Upper lobe of left lung (tissue), 4 donors: ENCODE measurements around the gene SLC7A10.

Source experiments
- POLR2A ChIP-seq, 4 donors: fragments of 450-650 bp; IDR thresholded peaks; one replicate each; pipeline ENCODE4 v1.5.1; 2016 to 2017; ENCODE audit warnings: antibody characterized with exemption in 4 of 4, mild to moderate bottlenecking in 2 of 4
- POLR2AphosphoS5 ChIP-seq, 2 donors: sonication (generic); formaldehyde crosslinking; IDR thresholded peaks; one replicate each; pipeline ENCODE4 v1.5.1; 2017; ENCODE audit warnings: antibody characterized with exemption in 2 of 2
- TF ChIP-seq, protein P1 (sequence below), 6 experiments: fragments of 450-650 bp in 4 of 6; fragments of 200-600 bp in 2 of 6; sonication (generic) in 2 of 6; IDR thresholded peaks; one replicate each; pipeline ENCODE4 v1.5.1; 2016 to 2019; ENCODE audit warnings: antibody characterized with exemption in 6 of 6

GRCh38 chr19:33250500-33250899 lies 24.9 kb upstream of the SLC7A10 start:
- TF ChIP-seq POLR2A (IDR thresholded peaks at IDR 0.05) (no peak), POLR2AphosphoS5 (IDR thresholded peaks at IDR 0.05) (no peak)
- TF ChIP-seq, protein P1, sequence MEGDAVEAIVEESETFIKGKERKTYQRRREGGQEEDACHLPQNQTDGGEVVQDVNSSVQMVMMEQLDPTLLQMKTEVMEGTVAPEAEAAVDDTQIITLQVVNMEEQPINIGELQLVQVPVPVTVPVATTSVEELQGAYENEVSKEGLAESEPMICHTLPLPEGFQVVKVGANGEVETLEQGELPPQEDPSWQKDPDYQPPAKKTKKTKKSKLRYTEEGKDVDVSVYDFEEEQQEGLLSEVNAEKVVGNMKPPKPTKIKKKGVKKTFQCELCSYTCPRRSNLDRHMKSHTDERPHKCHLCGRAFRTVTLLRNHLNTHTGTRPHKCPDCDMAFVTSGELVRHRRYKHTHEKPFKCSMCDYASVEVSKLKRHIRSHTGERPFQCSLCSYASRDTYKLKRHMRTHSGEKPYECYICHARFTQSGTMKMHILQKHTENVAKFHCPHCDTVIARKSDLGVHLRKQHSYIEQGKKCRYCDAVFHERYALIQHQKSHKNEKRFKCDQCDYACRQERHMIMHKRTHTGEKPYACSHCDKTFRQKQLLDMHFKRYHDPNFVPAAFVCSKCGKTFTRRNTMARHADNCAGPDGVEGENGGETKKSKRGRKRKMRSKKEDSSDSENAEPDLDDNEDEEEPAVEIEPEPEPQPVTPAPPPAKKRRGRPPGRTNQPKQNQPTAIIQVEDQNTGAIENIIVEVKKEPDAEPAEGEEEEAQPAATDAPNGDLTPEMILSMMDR (IDR thresholded peaks at IDR 0.05), result no peak
